Measurements from ENCODE around the gene ROS1.

Gene ROS1

GRCh38 chr6:117354671-117355070 lies 71.1 kb downstream of the ROS1 start:
- TF ChIP-seq EZH2phosphoT487 (IDR thresholded peaks at IDR 0.05; ENCODE audit: low read depth) (no peak), CTCF (IDR thresholded peaks at IDR 0.05; ENCODE audit: low read depth, low read length) (no peak)
- peaks cover 5% of the 10 kb centered on the region for H3K4me1 ChIP-seq (ENCODE audit: low read length)
- H3K9ac ChIP-seq (ENCODE audit: low read length): no peak overlapping the region
- H2AFZ ChIP-seq (ENCODE audit: low read depth, low read length): no peak overlapping the region
- no peaks in the 10 kb centered on the region for H3K79me2 ChIP-seq (ENCODE audit: low read length)
- no peak overlapping the region for H3K27ac ChIP-seq (ENCODE audit: low read length)
- H3K27me3 ChIP-seq (ENCODE audit: low read depth, low read length): no peaks in the 10 kb centered on the region
- no peaks in the 10 kb centered on the region for H3K36me3 ChIP-seq (replicated peaks; ENCODE audit: low read depth, low read length)
- H3K9me3 ChIP-seq (ENCODE audit: insufficient read depth, low read length): no peaks in the 10 kb centered on the region
- no peak overlapping the region for H3K4me2 ChIP-seq (ENCODE audit: low read length)
- no peak overlapping the region for H3K4me3 ChIP-seq (ENCODE audit: low read length)
- no peaks in the 10 kb centered on the region for H4K20me1 ChIP-seq (ENCODE audit: insufficient read depth, low read length)

- Histone ChIP-seq H3K9me3 (ENCODE audit: insufficient read depth, low read length) (no peaks in the 10 kb centered on the region), H2AFZ (ENCODE audit: low read depth, low read length) (no peak overlapping the region), H3K36me3 (replicated peaks; ENCODE audit: low read depth, low read length) (no peaks in the 10 kb centered on the region), H3K4me3 (ENCODE audit: low read length) (no peak overlapping the region), H3K79me2 (ENCODE audit: low read length) (no peaks in the 10 kb centered on the region), H3K27ac (ENCODE audit: low read length) (no peak overlapping the region), H3K4me2 (ENCODE audit: low read length) (no peak overlapping the region), H3K9ac (ENCODE audit: low read length) (no peak overlapping the region), H3K27me3 (ENCODE audit: low read depth, low read length) (no peaks in the 10 kb centered on the region), H3K4me1 (ENCODE audit: low read length) (no peaks in the 10 kb centered on the region), H4K20me1 (ENCODE audit: insufficient read depth, low read length) (no peaks in the 10 kb centered on the region)
- TF ChIP-seq CTCF (IDR thresholded peaks at IDR 0.05; ENCODE audit: low read depth, low read length) (peak; percentile 46), EZH2phosphoT487 (IDR thresholded peaks at IDR 0.05; ENCODE audit: low read depth) (no peak)
Measured at GRCh38 chr6:117352466-117353081, 73.2 kb downstream of the ROS1 start.

- no peaks in the 10 kb centered on the region for H3K27me3 ChIP-seq (ENCODE audit: low read depth, low read length)
- H3K4me1 ChIP-seq (ENCODE audit: low read length): no peaks in the 10 kb centered on the region
- no peak overlapping the region for H3K4me2 ChIP-seq (ENCODE audit: low read length)
- H4K20me1 ChIP-seq (ENCODE audit: insufficient read depth, low read length): no peaks in the 10 kb centered on the region
- H3K27ac ChIP-seq (ENCODE audit: low read length): no peak overlapping the region
- no peaks in the 10 kb centered on the region for H3K9me3 ChIP-seq (ENCODE audit: insufficient read depth, low read length)
- H3K4me3 ChIP-seq (ENCODE audit: low read length): no peak overlapping the region
- TF ChIP-seq CTCF (IDR thresholded peaks at IDR 0.05; ENCODE audit: low read depth, low read length) (no peak), EZH2phosphoT487 (IDR thresholded peaks at IDR 0.05; ENCODE audit: low read depth) (no peak)
- H3K79me2 ChIP-seq (ENCODE audit: low read length): no peaks in the 10 kb centered on the region
- peak overlapping the region; percentile 39; the same call in 1 of the 2 replicates for H2AFZ ChIP-seq (ENCODE audit: low read depth, low read length)
- no peaks in the 10 kb centered on the region for H3K36me3 ChIP-seq (replicated peaks; ENCODE audit: low read depth, low read length)
- H3K9ac ChIP-seq (ENCODE audit: low read length): no peak overlapping the region
Measured at GRCh38 chr6:117351521-117351920, 74.2 kb downstream of the ROS1 start.

- Histone ChIP-seq H3K4me1 (ENCODE audit: low read length) (peaks cover 6% of the 10 kb centered on the region), H2AFZ (ENCODE audit: low read depth, low read length) (peak overlapping the region; percentile 97), H3K27me3 (ENCODE audit: low read depth, low read length) (no peaks in the 10 kb centered on the region), H3K27ac (ENCODE audit: low read length) (no peak overlapping the region), H3K9ac (ENCODE audit: low read length) (peak overlapping the region; percentile 58), H3K36me3 (replicated peaks; ENCODE audit: low read depth, low read length) (no peaks in the 10 kb centered on the region), H3K4me3 (ENCODE audit: low read length) (peak overlapping the region; percentile 76), H3K79me2 (ENCODE audit: low read length) (no peaks in the 10 kb centered on the region), H4K20me1 (ENCODE audit: insufficient read depth, low read length) (no peaks in the 10 kb centered on the region), H3K9me3 (ENCODE audit: insufficient read depth, low read length) (no peaks in the 10 kb centered on the region), H3K4me2 (ENCODE audit: low read length) (peak overlapping the region; percentile 75)
- TF ChIP-seq EZH2phosphoT487 (IDR thresholded peaks at IDR 0.05; ENCODE audit: low read depth) (no peak), CTCF (IDR thresholded peaks at IDR 0.05; ENCODE audit: low read depth, low read length) (peak; percentile 49)
Measured at GRCh38 chr6:117346142-117346930, 79.4 kb downstream of the ROS1 start.

Measured in OCI-LY3 (cell line).